ENCODE results near the gene MAML2.

MAML2 gene

DNA sequence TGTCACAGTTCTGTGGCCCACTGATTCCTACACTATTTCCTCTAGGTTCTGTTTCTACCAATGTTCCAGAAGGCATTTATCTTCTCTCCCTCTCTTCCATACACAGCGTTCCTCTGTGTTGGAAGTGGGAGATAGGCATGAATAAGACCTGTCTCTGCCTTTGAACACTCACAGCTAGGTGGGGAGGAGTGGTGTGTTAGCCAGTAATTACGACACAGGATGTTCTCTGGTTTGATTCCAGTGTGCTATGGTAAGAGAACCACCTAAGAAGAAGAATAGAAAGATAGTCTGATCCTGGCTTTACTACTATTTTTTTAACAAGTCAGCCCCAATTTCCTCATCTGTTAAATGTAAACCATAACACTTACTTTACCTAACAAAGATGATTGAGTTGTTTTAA is 218.8 kb downstream of the MAML2 start:
- TF ChIP-seq, protein P1, sequence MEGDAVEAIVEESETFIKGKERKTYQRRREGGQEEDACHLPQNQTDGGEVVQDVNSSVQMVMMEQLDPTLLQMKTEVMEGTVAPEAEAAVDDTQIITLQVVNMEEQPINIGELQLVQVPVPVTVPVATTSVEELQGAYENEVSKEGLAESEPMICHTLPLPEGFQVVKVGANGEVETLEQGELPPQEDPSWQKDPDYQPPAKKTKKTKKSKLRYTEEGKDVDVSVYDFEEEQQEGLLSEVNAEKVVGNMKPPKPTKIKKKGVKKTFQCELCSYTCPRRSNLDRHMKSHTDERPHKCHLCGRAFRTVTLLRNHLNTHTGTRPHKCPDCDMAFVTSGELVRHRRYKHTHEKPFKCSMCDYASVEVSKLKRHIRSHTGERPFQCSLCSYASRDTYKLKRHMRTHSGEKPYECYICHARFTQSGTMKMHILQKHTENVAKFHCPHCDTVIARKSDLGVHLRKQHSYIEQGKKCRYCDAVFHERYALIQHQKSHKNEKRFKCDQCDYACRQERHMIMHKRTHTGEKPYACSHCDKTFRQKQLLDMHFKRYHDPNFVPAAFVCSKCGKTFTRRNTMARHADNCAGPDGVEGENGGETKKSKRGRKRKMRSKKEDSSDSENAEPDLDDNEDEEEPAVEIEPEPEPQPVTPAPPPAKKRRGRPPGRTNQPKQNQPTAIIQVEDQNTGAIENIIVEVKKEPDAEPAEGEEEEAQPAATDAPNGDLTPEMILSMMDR (IDR thresholded peaks at IDR 0.05; ENCODE audit: extremely low read depth, insufficient read depth, missing control alignments), result no peak
- no peak for DNase-seq (ENCODE audit: low spot score)
- in situ Hi-C loops (cut with MboI; ENCODE audit: low pct_unique_long_range_greater_than_20kb, low sequenced_read_pairs, unreplicated experiment), result no loop called here

DNA sequence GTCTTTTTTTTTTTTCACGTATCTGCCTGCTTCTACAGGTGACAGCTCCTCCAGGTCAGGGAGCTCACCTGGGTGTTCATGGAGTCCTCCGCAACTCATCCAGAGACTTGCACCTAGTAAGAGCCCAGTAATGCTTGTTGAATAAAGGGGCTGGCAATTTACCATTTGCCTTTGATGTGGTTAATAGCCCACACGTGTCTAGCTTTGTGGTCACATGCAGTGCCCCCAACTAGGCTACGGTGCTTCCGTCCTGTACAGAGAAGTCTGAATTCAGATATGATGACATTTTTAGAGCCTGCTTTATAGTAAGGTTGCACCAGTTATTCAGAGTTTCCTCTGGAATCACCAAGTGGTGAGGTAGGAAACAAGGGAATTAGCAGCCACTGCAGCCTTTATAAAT is 219.7 kb downstream of the MAML2 start:
- TF ChIP-seq, protein P1 (IDR thresholded peaks at IDR 0.05; ENCODE audit: extremely low read depth, insufficient read depth, missing control alignments), result no peak
- no peak for DNase-seq (ENCODE audit: low spot score)
- in situ Hi-C loops (cut with MboI; ENCODE audit: low pct_unique_long_range_greater_than_20kb, low sequenced_read_pairs, unreplicated experiment), result no loop called here

DNA sequence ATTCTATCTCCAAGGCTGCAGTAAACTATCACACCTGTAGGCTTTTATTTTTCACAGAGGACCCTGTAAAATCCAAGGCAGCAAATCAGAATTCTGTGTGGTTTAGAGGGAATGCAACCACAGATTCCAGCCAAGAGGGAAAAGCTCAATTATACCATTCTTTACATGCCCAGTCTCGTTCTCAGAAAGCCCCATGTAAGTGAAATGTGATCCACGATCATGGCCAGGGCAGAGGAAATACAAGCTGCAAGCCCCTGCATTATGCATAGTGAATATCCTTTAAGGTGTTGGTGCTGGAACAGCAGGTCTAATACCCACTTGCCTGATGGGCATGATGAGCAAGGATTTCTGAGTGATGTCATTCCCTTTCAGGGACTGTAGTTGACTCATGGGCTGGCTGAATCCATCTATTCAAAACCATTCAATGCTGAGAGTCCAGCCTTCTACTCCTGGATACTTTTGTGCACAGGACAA is 220.4 kb downstream of the MAML2 start:
- DNase-seq (ENCODE audit: low spot score), result no peak
- in situ Hi-C loops (cut with MboI; ENCODE audit: low pct_unique_long_range_greater_than_20kb, low sequenced_read_pairs, unreplicated experiment), result no loop called here
- TF ChIP-seq, protein P1 (IDR thresholded peaks at IDR 0.05; ENCODE audit: extremely low read depth, insufficient read depth, missing control alignments), result no peak

DNA sequence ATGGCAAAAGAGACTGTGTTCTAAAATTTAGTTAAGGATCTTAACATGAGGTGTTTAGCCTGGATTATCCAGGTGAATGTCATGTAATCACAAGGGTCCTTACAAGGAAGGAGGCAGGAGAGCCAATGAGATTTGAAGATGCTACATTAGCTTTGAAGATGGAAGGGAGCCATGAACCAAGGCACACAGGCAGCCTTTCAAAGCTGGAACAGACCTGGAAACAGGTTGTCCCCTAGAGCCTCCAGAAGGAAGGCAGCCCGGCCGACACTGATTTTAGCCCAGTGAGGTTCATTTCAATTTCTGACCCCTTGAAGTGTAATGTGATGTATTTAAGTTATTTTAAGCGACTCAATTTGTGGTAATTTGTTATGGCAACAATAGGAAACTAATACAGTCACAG is 223.8 kb downstream of the MAML2 start:
- TF ChIP-seq, protein P1 (IDR thresholded peaks at IDR 0.05; ENCODE audit: extremely low read depth, insufficient read depth, missing control alignments), result no peak
- no peak for DNase-seq (ENCODE audit: low spot score)
- in situ Hi-C loops (cut with MboI; ENCODE audit: low pct_unique_long_range_greater_than_20kb, low sequenced_read_pairs, unreplicated experiment), result no loop called here

DNA sequence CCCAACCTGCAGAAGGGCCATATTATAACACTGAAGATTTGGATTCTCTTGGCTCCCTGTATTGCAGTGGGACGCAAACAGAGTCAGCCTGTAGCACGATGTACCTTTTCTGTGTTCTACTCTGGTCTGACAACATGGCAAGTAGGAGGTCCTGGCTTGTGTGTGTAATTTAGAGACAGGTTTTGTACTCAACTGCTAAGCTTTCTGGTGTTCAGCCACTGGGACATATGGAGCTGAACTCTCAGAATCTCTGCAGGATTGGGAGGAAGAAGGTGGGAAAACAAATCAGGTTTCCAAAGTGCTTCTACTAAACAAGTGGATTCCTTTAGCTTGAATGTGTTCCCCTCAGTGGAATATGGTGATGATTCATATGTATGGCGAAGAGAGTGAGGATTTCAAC is 226.6 kb downstream of the MAML2 start:
- in situ Hi-C loops (cut with MboI; ENCODE audit: low pct_unique_long_range_greater_than_20kb, low sequenced_read_pairs, unreplicated experiment), result no loop called here
- TF ChIP-seq, protein P1 (IDR thresholded peaks at IDR 0.05; ENCODE audit: extremely low read depth, insufficient read depth, missing control alignments), result no peak

DNA sequence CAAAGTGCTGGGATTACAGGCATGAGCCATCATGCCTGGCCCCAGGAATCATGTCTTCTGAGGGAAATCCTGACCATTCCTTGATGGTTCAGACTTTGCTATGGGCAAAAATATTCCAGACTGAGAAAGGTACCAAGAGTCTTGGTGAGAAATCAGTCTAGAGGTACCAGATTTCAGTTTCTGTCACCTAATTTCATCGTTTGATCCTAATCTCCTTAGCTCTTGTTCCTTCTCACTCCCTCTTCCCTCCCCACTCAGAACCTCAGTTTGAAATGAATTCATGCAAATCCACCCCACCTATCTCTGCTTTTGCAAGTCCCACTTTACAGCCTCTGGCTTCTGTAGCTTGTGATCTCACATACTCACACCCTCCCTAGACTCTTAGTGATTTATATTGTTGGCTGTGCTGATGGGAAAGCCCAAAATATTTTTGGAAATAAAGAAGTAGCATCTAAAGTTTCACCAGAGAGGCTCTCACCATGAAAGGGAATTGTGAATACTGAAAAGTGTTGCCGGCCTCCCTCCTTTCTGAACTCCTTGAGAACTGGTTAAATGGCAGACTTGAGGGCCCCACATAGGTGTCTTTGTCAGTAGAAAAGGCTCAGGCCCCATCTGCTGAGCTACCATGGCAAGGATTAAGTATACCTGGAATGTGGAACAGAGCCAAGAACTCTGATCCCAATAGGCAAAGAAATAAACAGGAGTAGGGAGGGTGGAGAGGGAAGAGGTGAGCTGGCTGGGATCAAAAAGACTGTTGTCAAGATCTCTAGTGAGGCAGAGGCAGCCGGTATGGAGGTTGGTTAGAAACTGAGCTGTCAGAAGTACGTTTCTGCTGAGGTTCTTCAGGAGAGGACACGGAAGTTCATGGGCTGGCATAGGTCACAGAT is 228.6 kb downstream of the MAML2 start:
- in situ Hi-C loops (cut with MboI; ENCODE audit: low pct_unique_long_range_greater_than_20kb, low sequenced_read_pairs, unreplicated experiment), result no loop called here
- peak; percentile 23 for DNase-seq (ENCODE audit: low spot score)
- TF ChIP-seq, protein P1 (IDR thresholded peaks at IDR 0.05; ENCODE audit: extremely low read depth, insufficient read depth, missing control alignments), result no peak

More for the DNA sequence above, 226.6 kb downstream of the MAML2 start:
- no peak for DNase-seq (ENCODE audit: low spot score)

Data from GM13977 (cell line).